Fibroblast of peridontal ligament (primary cell): ENCODE data around the gene ALDH16A1.

Source experiments
- DNase-seq: peaks from one replicate; pipeline ENCODE4 v3.0.0-alpha.2; 2010; ENCODE audit errors: extremely low read depth

The ALDH16A1 gene

GRCh38 chr19:49488046-49488862 lies 35.2 kb downstream of the ALDH16A1 start:
- no peak for DNase-seq

- peak; percentile 33 for DNase-seq
Measured at GRCh38 chr19:49488863-49489537, 36.0 kb downstream of the ALDH16A1 start.

GRCh38 chr19:49489601-49490167 lies 36.7 kb downstream of the ALDH16A1 start:
- no peak for DNase-seq

- DNase-seq, result no peak
Measured at GRCh38 chr19:49490287-49491029, 37.4 kb downstream of the ALDH16A1 start.

GRCh38 chr19:49491030-49491803 lies 38.2 kb downstream of the ALDH16A1 start:
- no peak for DNase-seq

GRCh38 chr19:49491804-49492572 lies 39.0 kb downstream of the ALDH16A1 start:
- DNase-seq, result no peak

- DNase-seq, result peak; percentile 41
Measured at GRCh38 chr19:49492573-49493405, 39.8 kb downstream of the ALDH16A1 start.

GRCh38 chr19:49496574-49497008 lies 43.6 kb downstream of the ALDH16A1 start:
- DNase-seq, result no peak

GRCh38 chr19:49497047-49497788 lies 44.2 kb downstream of the ALDH16A1 start:
- peak; percentile 56 for DNase-seq

- DNase-seq, result no peak
Measured at GRCh38 chr19:49497789-49498103, 44.7 kb downstream of the ALDH16A1 start.

GRCh38 chr19:49498475-49498874 lies 45.5 kb downstream of the ALDH16A1 start:
- DNase-seq, result no peak

GRCh38 chr19:49499030-49499670 lies 46.1 kb downstream of the ALDH16A1 start:
- DNase-seq, result no peak

- peak; percentile 94 for DNase-seq
Measured at GRCh38 chr19:49502866-49503581, 50.0 kb downstream of the ALDH16A1 start.

- DNase-seq, result no peak
Measured at GRCh38 chr19:49503582-49503962, 50.5 kb downstream of the ALDH16A1 start.

GRCh38 chr19:49506575-49507105 lies 53.6 kb downstream of the ALDH16A1 start:
- peak; percentile 29 for DNase-seq

- DNase-seq, result no peak
Measured at GRCh38 chr19:49507803-49508494, 54.9 kb downstream of the ALDH16A1 start.
